ENCODE measurements around the gene COPS6. TPM values are rescaled to one million over a fixed set of nuclear protein-coding genes. Genes with fewer than 3 reads are reported as not detected.
A peak's percentile ranks its signal among the peaks of the same experiment; 100 is the strongest.

COPS6 gene
- total RNA-seq, 1 donor from 2014 or later, result 103 TPM

GRCh38 chr7:100087055-100087750 is 1.6 kb upstream of the COPS6 start:
- no peaks in the 10 kb centered on the region for H3K9me3 Mint-ChIP-seq
- peak overlapping the region; percentile 76 for H3K27ac Mint-ChIP-seq
- H3K27me3 Mint-ChIP-seq (ENCODE audit: low read depth), result no peaks in the 10 kb centered on the region
- no peak for DNase-seq (ENCODE audit: low spot score in 2 of 2, unreplicated experiment in 2 of 2)
- H3K36me3 Mint-ChIP-seq, result peaks cover 20% of the 10 kb centered on the region
- TF ChIP-seq CTCF (IDR thresholded peaks at IDR 0.05; ENCODE audit: unreplicated experiment), result no peak
- peaks cover 25% of the 10 kb centered on the region for H3K4me1 Mint-ChIP-seq
- peak overlapping the region; percentile 92 for H3K4me3 Mint-ChIP-seq

DNA sequence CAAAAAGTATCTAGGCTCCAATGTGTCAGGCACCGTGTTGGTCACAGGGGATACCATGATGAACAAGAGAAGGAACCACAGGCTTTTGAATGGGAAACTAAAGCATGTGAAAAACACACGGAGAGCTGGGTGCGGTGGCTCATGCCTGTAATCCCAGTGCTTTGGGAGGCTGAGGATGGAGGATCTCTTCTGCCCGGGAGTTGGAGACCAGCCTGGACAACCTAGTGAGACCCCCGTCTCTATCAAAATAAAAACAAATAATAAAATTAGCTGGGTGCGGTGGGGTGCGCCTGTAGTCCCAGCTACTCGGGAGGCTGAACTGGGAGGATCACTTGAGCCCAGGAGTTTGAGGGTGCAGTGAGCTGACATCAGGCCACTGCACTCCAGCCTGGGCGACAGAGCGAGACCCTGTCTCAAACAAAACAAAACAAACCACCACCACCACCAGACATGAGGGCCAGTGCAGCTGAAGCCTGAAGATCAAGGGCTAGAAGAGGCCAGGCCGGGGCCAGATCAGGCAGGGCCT is 611 bp upstream of the COPS6 start:
- Mint-ChIP-seq H3K9me3 (no peaks in the 10 kb centered on the region), H3K4me1 (peaks cover 17% of the 10 kb centered on the region), H3K36me3 (peaks cover 30% of the 10 kb centered on the region), H3K4me3 (peak overlapping the region; percentile 92), H3K27ac (peak overlapping the region; percentile 92), H3K27me3 (ENCODE audit: low read depth) (no peaks in the 10 kb centered on the region)
- DNase-seq (ENCODE audit: low spot score in 2 of 2, unreplicated experiment in 2 of 2), result no peak
- TF ChIP-seq CTCF (IDR thresholded peaks at IDR 0.05; ENCODE audit: unreplicated experiment), result no peak

- H3K9me3 Mint-ChIP-seq, result no peaks in the 10 kb centered on the region
- H3K4me1 Mint-ChIP-seq, result peaks cover 17% of the 10 kb centered on the region
- no peak for DNase-seq (ENCODE audit: low spot score in 2 of 2, unreplicated experiment in 2 of 2)
- H3K36me3 Mint-ChIP-seq, result peaks cover 37% of the 10 kb centered on the region
- peak overlapping the region; percentile 93 for H3K27ac Mint-ChIP-seq
- H3K4me3 Mint-ChIP-seq, result peak overlapping the region; percentile 92
- no peaks in the 10 kb centered on the region for H3K27me3 Mint-ChIP-seq (ENCODE audit: low read depth)
- TF ChIP-seq CTCF (IDR thresholded peaks at IDR 0.05; ENCODE audit: unreplicated experiment), result no peak
These were observed 858 bp downstream of the COPS6 start for GRCh38 chr7:100089458-100090196.

DNA sequence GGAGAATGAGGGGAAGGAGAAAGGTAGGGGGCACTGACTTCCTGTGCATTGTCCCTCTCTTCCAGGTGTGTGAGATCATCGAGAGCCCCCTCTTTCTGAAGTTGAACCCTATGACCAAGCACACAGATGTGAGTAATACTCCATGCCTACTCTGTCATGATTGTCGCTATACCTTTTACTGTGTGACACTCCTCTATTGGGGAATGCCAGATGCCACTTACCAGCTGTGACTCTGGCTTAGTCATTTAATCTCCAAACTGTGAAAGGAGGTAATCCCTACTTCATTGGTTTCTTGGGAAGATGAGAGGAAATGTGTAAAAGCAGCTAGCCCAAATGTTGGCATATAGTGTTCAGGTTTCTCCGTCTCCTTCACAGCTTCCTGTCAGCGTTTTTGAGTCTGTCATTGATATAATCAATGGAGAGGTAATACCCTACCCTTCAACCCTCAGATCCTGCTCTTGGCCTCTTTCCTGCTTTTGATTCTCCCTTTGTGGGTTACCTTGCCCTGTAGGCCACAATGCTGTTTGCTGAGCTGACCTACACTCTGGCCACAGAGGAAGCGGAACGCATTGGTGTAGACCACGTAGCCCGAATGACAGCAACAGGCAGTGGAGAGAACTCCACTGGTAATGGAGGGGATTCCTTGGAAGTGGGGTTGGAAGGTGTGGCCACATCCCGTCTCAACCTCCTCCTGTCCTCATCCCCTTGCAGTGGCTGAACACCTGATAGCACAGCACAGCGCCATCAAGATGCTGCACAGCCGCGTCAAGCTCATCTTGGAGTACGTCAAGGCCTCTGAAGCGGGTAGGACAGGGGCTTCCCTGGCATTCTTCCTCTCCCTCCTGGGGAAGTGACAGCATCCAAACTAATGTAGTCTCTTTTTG is 2.0 kb downstream of the COPS6 start:
- TF ChIP-seq CTCF (IDR thresholded peaks at IDR 0.05; ENCODE audit: unreplicated experiment), result no peak
- Mint-ChIP-seq H3K4me3 (peak overlapping the region; percentile 43), H3K9me3 (no peaks in the 10 kb centered on the region), H3K4me1 (peaks cover 17% of the 10 kb centered on the region), H3K36me3 (peaks cover 45% of the 10 kb centered on the region), H3K27ac (no peak overlapping the region), H3K27me3 (ENCODE audit: low read depth) (no peaks in the 10 kb centered on the region)
- no peak for DNase-seq (ENCODE audit: low spot score in 2 of 2, unreplicated experiment in 2 of 2)

GRCh38 chr7:100091411-100092181 is 2.8 kb downstream of the COPS6 start:
- H3K4me1 Mint-ChIP-seq, result peaks cover 17% of the 10 kb centered on the region
- DNase-seq (ENCODE audit: low spot score in 2 of 2, unreplicated experiment in 2 of 2), result no peak
- H3K4me3 Mint-ChIP-seq, result no peak overlapping the region
- H3K27me3 Mint-ChIP-seq (ENCODE audit: low read depth), result no peaks in the 10 kb centered on the region
- H3K9me3 Mint-ChIP-seq, result no peaks in the 10 kb centered on the region
- TF ChIP-seq CTCF (IDR thresholded peaks at IDR 0.05; ENCODE audit: unreplicated experiment), result no peak
- peak overlapping the region; percentile 30 for H3K27ac Mint-ChIP-seq
- H3K36me3 Mint-ChIP-seq, result peaks cover 48% of the 10 kb centered on the region

All from mesothelial cell of epicardium (in vitro differentiated cells).